ENCODE results near the gene ZSWIM3.

Gene ZSWIM3

DNA sequence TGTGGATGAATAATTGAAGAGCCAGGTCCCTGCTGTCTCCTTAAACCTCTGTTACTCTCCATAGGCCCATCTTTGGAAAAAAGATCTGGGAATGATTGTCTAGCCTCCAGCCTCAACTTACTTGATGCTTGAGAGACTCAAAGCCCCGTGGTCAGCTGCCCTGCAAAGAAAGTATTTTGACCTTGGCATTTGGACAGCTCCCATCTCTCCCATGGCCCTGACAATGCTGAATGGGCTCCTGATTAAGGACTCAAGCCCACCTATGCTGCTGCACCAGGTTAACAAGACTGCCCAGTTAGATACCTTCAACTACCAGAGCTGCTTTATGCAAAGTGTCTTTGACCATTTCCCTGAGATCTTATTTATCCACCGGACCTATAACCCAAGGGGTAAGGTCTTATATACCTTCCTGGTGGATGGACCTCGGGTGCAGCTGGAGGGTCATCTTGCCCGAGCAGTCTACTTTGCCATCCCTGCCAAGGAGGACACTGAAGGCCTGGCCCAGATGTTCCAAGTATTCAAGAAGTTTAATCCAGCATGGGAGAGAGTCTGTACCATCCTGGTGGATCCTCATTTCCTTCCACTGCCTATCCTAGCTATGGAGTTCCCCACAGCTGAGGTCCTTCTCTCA lies 25.2 kb downstream of the ZSWIM3 start:
- TF ChIP-seq, protein P1, sequence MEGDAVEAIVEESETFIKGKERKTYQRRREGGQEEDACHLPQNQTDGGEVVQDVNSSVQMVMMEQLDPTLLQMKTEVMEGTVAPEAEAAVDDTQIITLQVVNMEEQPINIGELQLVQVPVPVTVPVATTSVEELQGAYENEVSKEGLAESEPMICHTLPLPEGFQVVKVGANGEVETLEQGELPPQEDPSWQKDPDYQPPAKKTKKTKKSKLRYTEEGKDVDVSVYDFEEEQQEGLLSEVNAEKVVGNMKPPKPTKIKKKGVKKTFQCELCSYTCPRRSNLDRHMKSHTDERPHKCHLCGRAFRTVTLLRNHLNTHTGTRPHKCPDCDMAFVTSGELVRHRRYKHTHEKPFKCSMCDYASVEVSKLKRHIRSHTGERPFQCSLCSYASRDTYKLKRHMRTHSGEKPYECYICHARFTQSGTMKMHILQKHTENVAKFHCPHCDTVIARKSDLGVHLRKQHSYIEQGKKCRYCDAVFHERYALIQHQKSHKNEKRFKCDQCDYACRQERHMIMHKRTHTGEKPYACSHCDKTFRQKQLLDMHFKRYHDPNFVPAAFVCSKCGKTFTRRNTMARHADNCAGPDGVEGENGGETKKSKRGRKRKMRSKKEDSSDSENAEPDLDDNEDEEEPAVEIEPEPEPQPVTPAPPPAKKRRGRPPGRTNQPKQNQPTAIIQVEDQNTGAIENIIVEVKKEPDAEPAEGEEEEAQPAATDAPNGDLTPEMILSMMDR (IDR thresholded peaks at IDR 0.05; ENCODE audit: insufficient read depth, low read depth, low read length, missing control alignments), result no peak
- no peak for DNase-seq (ENCODE audit: low read depth)
- no peak overlapping the region for H3K4me3 ChIP-seq (ENCODE audit: low read depth, low read length)

DNA sequence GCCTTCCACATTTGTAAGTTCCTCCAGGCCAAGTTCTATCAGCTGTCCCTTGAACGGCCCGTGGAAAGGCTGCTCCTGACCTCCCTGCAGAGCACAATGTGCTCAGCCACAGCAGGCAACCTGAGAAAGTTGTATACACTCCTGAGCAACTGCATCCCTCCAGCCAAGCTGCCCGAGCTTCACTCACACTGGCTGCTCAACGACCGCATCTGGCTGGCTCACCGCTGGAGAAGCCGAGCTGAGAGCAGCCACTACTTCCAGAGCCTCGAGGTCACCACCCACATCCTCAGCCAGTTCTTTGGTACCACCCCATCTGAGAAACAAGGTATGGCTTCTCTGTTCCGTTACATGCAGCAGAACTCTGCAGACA lies 25.7 kb downstream of the ZSWIM3 start:
- no peak overlapping the region for H3K4me3 ChIP-seq (ENCODE audit: low read depth, low read length)
- no peak for DNase-seq (ENCODE audit: low read depth)
- TF ChIP-seq, protein P1 (IDR thresholded peaks at IDR 0.05; ENCODE audit: insufficient read depth, low read depth, low read length, missing control alignments), result no peak

DNA sequence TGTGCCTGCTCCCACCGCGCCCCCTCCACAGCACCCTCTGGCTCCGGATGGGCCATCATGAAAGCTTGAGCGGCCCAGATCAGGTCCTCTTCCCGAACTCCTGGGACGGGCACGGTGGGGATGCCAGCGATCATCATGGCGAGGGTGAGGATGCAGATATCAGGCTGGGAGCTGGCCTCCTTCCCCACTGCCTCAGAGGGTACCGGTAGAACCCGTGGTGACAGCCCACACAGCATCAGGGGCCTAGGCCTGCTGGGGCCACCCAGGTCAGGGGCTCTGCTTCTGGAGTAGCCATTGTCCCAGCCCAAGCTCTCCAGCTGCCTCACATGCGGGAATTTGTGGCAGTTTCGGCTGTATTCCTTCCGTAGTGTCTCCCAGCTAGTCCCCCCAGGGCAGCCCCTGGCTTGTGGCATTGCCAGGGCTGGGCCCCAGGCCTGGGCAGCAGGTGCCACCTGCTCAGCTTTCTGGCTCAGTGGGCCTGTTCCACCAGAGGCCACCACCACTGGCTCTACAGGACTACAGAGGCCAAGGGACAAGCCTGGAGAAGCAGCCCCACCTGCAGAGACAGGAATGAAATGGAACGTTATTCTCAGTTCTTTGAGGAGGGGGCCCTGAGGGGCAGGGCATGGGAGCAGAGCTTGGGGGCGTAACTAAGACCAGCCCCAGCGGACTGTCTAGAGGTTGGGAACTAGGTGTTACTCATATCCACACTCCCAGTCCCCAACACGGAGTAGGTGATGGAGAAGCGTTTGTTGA lies 29.4 kb downstream of the ZSWIM3 start:
- no peak for DNase-seq (ENCODE audit: low read depth)
- H3K4me3 ChIP-seq (ENCODE audit: low read depth, low read length), result no peak overlapping the region
- TF ChIP-seq, protein P1 (IDR thresholded peaks at IDR 0.05; ENCODE audit: insufficient read depth, low read depth, low read length, missing control alignments), result no peak

DNA sequence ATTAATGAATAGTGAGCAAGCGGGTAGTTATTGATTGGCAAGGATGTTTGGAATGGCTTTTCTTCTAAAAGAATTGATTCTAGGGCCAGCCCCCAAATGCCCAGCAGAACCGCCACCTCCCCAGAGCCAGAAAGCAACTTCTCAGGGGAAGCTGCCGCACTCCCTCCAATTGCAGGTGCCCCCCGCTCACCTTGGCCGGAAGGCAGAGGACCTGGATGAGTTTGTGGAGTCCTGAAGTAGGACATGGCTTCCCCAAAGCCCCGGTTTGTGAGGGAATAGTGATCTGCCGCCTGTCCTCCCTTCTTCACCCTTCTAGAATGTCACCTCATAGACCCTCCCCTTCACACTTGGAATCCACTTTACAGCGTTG lies 29.9 kb downstream of the ZSWIM3 start, which contains the start of gene SPATA25:
TSS of gene SPATA25 (minus strand) at position 277 of the 370 bp plus-strand sequence. CDS start at position 245, 32 bp downstream.
- TF ChIP-seq, protein P1 (IDR thresholded peaks at IDR 0.05; ENCODE audit: insufficient read depth, low read depth, low read length, missing control alignments), result no peak
- no peak within 1 kb of the TSS for H3K4me3 ChIP-seq (ENCODE audit: low read depth, low read length)
- no peak for DNase-seq (ENCODE audit: low read depth)

DNA sequence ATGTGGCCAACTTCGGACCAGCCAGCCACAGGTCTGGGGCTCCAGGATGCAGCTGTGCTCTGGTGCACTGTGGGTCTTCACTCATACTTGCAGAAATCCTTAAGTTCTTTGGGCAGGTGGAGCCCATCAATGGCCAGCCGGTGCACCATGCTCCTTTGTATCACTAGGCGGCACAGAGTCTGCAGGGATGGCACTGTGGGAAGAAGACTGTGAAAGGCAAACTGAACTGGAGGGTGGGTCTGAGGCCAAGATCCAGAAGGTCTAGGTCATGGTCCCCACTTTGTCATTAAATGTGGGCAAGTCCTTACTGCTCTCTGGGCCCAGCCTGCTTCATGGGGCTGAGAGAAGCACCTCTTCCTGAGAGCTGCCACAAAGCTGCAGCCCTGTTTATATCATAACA lies 31.3 kb downstream of the ZSWIM3 start:
- no peak for DNase-seq (ENCODE audit: low read depth)
- no peak overlapping the region for H3K4me3 ChIP-seq (ENCODE audit: low read depth, low read length)
- TF ChIP-seq, protein P1 (IDR thresholded peaks at IDR 0.05; ENCODE audit: insufficient read depth, low read depth, low read length, missing control alignments), result no peak

DNA sequence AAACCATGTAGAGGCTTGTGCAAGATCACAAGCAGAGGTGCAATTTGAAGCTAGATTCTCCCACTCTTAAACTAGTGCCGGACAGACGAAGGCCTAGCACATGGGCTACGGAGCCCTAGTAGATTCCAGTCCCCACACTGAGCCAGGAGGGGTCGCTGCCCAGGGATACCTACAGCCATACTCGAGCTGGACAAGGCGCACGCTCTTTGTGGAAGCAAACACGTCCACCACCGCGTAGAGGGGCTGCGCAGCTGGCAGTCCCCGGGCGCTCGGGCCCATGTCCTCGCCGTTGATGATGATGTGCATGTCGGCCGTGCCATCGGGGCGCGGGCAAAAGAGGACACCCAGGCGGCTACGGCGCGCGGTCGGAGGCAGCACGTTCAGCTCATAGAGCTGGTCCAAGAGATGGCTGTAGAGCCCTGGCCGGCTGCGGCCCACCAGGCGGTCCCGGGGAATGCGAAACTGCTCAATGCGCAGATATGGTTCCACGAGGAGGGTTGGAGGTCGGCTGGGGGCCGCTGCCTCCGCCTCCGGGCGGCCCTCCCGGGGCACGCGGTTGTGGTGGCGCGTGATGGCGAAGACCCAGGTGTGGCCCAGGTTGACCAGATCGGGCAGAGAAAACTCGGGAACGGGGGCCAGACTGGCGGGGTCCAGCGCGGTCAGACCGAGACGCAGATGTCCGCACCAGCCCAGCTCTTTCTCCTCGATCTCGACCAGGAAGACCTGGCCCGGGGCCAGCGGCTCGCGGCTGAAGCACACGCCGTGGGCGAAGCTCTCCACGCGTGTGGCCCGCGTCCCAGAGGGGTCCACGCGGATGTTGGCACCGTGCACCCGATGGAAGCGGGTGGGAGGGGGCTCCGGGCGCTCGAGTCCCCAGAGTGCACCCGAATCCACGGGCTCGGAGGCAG lies 32.9 kb downstream of the ZSWIM3 start:
- peak; percentile 35 for DNase-seq (ENCODE audit: low read depth)
- TF ChIP-seq, protein P1 (IDR thresholded peaks at IDR 0.05; ENCODE audit: insufficient read depth, low read depth, low read length, missing control alignments), result peak; percentile 18
- H3K4me3 ChIP-seq (ENCODE audit: low read depth, low read length), result peak overlapping the region; percentile 95

Data from GM12865 (cell line).